ENCODE measurements around the gene DCAF15. TPM values are rescaled to one million over a fixed set of nuclear protein-coding genes. Genes with fewer than 3 reads are reported as not detected.

The DCAF15 gene
- total RNA-seq, 1 experiment from 2014 or later = 43.0 TPM

DNA sequence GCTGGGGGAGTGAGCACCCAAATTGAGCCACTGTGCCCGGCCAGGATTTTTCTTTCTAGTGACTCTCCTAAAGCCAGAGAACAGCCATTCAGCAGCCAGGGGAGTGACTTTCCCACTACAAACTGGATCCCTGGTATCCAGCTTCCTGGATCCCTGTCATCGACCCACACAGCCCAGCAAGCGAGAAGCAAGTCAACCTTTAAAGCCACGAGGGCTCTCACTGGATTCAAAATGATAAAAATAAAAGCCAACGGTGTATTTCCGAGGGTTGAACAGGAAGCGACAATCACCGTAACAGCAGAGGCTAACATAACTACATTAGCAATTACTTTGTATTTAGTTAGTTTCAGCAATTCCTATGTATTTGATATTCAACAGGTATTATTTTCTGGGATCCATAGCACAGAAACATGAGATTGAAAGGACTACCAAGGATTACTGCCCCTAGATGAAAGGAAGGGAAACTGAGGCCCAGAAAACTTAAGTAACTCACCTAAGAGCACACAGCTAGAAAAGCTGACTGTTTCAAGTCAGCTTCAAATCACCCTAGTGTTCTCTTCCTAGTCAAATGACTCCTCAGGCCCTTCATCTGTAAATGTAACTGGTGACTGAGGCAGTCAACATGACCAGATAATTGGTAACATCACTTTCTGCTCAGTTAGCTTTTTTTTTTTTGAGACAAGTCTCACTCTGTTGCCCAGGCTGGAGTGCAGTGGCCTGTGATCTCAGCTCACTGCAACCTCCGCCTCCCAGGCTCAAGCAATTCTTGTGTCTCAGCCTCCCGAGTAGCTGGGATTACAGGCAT, 51.1 kb downstream of the DCAF15 start:
- intact Hi-C loops (cut with micrococcal nuclease; ENCODE audit: unreplicated experiment) = no loop called here

DNA sequence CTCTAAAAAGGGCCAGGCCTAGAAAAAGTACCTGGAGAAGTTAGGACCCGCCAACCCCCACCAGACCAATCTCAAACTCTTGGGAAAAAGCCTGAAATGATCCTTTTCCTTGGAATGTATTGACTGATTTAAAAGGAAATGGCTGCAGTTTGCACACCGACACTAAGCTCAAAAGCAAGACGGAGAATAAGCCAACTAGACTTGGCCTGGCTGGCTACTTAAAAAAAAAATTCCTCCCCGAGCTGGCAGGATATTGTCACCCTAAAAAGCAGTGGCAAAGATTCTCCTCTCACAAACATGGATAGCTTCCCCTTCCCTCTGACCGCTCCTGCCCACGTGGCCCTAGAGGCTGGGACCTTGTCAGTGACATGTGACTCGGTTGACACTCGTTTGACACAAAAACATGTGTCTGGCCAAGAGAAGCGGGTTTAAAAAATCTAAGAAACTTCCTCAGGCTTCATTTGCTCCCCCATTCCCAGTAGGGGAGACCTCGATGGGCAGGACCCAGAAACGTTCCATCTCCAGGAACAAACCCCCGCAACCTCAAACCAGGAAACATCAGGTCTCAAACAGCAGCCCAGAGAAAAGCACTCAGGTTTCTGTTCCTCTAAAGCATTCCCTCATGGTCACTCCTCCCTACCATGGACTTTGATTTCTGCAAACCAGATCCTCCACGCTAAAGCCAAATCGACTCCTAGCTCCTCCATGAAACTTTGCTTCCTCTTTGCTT, 52.5 kb downstream of the DCAF15 start:
- ChIA-PET CTCF (no interaction called here), POLR2A (no interaction called here)
- peaks cover 25% of the 10 kb centered on the region for H3K36me3 Mint-ChIP-seq (ENCODE audit: insufficient read depth, unreplicated experiment)
- H3K9me3 Mint-ChIP-seq (ENCODE audit: unreplicated experiment) = no peaks in the 10 kb centered on the region
- H3K4me1 ChIP-seq = no peaks in the 10 kb centered on the region
- H3K36me3 ChIP-seq (ENCODE audit: control insufficient read depth, insufficient read depth, low read length) = no peaks in the 10 kb centered on the region
- no peaks in the 10 kb centered on the region for H3K4me1 Mint-ChIP-seq (ENCODE audit: low read depth, unreplicated experiment)
- no peaks in the 10 kb centered on the region for H3K27me3 Mint-ChIP-seq (ENCODE audit: insufficient read depth, unreplicated experiment)
- no peak overlapping the region for H3K4me3 ChIP-seq (ENCODE audit: low read depth, low read length)
- TF ChIP-seq, protein P1, sequence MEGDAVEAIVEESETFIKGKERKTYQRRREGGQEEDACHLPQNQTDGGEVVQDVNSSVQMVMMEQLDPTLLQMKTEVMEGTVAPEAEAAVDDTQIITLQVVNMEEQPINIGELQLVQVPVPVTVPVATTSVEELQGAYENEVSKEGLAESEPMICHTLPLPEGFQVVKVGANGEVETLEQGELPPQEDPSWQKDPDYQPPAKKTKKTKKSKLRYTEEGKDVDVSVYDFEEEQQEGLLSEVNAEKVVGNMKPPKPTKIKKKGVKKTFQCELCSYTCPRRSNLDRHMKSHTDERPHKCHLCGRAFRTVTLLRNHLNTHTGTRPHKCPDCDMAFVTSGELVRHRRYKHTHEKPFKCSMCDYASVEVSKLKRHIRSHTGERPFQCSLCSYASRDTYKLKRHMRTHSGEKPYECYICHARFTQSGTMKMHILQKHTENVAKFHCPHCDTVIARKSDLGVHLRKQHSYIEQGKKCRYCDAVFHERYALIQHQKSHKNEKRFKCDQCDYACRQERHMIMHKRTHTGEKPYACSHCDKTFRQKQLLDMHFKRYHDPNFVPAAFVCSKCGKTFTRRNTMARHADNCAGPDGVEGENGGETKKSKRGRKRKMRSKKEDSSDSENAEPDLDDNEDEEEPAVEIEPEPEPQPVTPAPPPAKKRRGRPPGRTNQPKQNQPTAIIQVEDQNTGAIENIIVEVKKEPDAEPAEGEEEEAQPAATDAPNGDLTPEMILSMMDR (IDR thresholded peaks at IDR 0.05; ENCODE audit: insufficient read depth in 1 of 2, low read depth in 1 of 2, low read length in 1 of 2, severe bottlenecking in 1 of 2, unreplicated experiment in 1 of 2) = no peak
- no TSS peak for BruUV-seq (replicated peaks)
- H3K27me3 ChIP-seq (replicated peaks; ENCODE audit: control insufficient read depth, insufficient read depth, low read length) = no peaks in the 10 kb centered on the region
- peak overlapping the region; percentile 77 for H3K27ac Mint-ChIP-seq (ENCODE audit: unreplicated experiment)
- no peak for DNase-seq
- intact Hi-C loops (cut with micrococcal nuclease; ENCODE audit: unreplicated experiment) = loop anchor here (5.0 kb wide), 1 partner anchor 503 kb away; no protein-coding TSS in a partner anchor
- no peaks in the 10 kb centered on the region for H3K9me3 ChIP-seq
- H3K4me3 Mint-ChIP-seq (ENCODE audit: unreplicated experiment) = peak overlapping the region; percentile 84

More for the DNA sequence above, 51.1 kb downstream of the DCAF15 start:
- Mint-ChIP-seq H3K9me3 (ENCODE audit: unreplicated experiment) (no peaks in the 10 kb centered on the region), H3K27ac (ENCODE audit: unreplicated experiment) (no peak overlapping the region), H3K36me3 (ENCODE audit: insufficient read depth, unreplicated experiment) (peaks cover 25% of the 10 kb centered on the region), H3K4me3 (ENCODE audit: unreplicated experiment) (no peak overlapping the region), H3K4me1 (ENCODE audit: low read depth, unreplicated experiment) (no peaks in the 10 kb centered on the region), H3K27me3 (ENCODE audit: insufficient read depth, unreplicated experiment) (no peaks in the 10 kb centered on the region)
- POLR2A ChIA-PET = no interaction called here
- DNase-seq = no peak
- Histone ChIP-seq H3K9me3 (no peaks in the 10 kb centered on the region), H3K4me1 (no peaks in the 10 kb centered on the region), H3K36me3 (ENCODE audit: control insufficient read depth, insufficient read depth, low read length) (no peaks in the 10 kb centered on the region; the same call in 1 of the 2 replicates), H3K4me3 (ENCODE audit: low read depth, low read length) (no peak overlapping the region), H3K27me3 (replicated peaks; ENCODE audit: control insufficient read depth, insufficient read depth, low read length) (no peaks in the 10 kb centered on the region)
- TF ChIP-seq, protein P1 (IDR thresholded peaks at IDR 0.05; ENCODE audit: insufficient read depth in 1 of 2, low read depth in 1 of 2, low read length in 1 of 2, severe bottlenecking in 1 of 2, unreplicated experiment in 1 of 2) = no peak
- CTCF ChIA-PET = no interaction called here
- BruUV-seq (replicated peaks) = no TSS peak

DNA sequence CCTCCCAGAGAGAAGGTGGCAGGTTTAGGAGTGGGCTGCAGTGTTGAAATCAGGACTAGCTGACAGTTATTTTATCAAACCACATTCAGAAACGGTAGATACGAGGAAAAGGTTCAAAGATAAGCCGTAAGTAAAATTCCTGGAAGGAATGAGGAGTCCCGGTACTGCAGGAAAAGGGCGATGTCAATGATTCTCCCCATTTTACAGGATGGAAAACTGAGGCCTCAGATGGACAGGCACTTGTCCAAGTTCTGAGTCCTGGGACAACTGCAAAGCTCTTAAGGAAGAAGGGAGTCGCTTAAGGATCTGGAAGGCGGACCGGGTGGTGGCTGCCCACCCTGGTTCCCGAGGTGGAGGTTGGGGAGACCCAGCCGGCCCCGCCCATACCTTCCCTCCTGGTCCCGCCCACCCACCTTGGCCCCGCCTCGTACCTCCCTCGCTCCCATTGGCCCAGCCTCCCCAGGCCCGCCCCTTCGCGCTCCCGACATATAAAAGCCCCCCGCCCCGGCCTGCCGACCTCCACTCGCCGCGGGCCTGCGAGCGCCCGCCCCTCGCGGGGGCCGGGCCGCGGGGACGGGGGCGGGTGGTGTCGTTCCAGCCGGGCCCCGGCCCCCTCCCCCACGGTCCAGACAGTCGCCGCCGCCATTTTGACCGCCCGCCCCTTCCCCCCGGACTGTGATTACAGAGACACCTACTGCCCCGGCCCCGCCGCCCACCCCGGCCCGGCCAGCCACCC, 53.2 kb downstream of the DCAF15 start:
- Histone ChIP-seq H3K36me3 (ENCODE audit: control insufficient read depth, insufficient read depth, low read length) (no peaks in the 10 kb centered on the region), H3K27me3 (replicated peaks; ENCODE audit: control insufficient read depth, insufficient read depth, low read length) (no peaks in the 10 kb centered on the region), H3K4me1 (no peaks in the 10 kb centered on the region), H3K9me3 (no peaks in the 10 kb centered on the region), H3K4me3 (ENCODE audit: low read depth, low read length) (peak overlapping the region; percentile 93)
- CTCF ChIA-PET = interaction anchor here (0.6 to 1.1 kb wide), 2 partner anchors 26 to 30 kb away, joined by 3 to 7 read pairs; partner anchors contain the start of gene IL27RA
- TF ChIP-seq, protein P1 (IDR thresholded peaks at IDR 0.05; ENCODE audit: insufficient read depth in 1 of 2, low read depth in 1 of 2, low read length in 1 of 2, severe bottlenecking in 1 of 2, unreplicated experiment in 1 of 2) = no peak
- Mint-ChIP-seq H3K27me3 (ENCODE audit: insufficient read depth, unreplicated experiment) (no peaks in the 10 kb centered on the region), H3K9me3 (ENCODE audit: unreplicated experiment) (no peaks in the 10 kb centered on the region), H3K27ac (ENCODE audit: unreplicated experiment) (peak overlapping the region; percentile 98), H3K36me3 (ENCODE audit: insufficient read depth, unreplicated experiment) (peaks cover 25% of the 10 kb centered on the region), H3K4me3 (ENCODE audit: unreplicated experiment) (peak overlapping the region; percentile 84), H3K4me1 (ENCODE audit: low read depth, unreplicated experiment) (no peaks in the 10 kb centered on the region)
- BruUV-seq (replicated peaks) = TSS peak; percentile 50
- POLR2A ChIA-PET = interaction anchor here (0.5 to 1.4 kb wide), 7 partner anchors 26 to 270 kb away, joined by 3 to 12 read pairs (median 3); partner anchors contain the start of genes ASF1B and IL27RA
- peak; percentile 90 to 92 for DNase-seq
- intact Hi-C loops (cut with micrococcal nuclease; ENCODE audit: unreplicated experiment) = loop anchor here (1.0 to 5.0 kb wide), 2 partner anchors 27 to 502 kb away; no protein-coding TSS in a partner anchor

All from Caco-2 (cell line).